ENCODE measurements around the gene ANKRD13A.
"Not testable (repeated sequence)": the region's sequence is repeated elsewhere in the genome, so short reads cannot be mapped to it uniquely, and the experiment has no call there.

Gene ANKRD13A

GRCh38 chr12:109986236-109986635, 13.0 kb upstream of the ANKRD13A start:
- DNase-seq = not testable (repeated sequence)

GRCh38 chr12:109987615-109988014, 11.6 kb upstream of the ANKRD13A start:
- no peak for DNase-seq

GRCh38 chr12:109988274-109988673, 11.0 kb upstream of the ANKRD13A start:
- no peak for DNase-seq

DNA sequence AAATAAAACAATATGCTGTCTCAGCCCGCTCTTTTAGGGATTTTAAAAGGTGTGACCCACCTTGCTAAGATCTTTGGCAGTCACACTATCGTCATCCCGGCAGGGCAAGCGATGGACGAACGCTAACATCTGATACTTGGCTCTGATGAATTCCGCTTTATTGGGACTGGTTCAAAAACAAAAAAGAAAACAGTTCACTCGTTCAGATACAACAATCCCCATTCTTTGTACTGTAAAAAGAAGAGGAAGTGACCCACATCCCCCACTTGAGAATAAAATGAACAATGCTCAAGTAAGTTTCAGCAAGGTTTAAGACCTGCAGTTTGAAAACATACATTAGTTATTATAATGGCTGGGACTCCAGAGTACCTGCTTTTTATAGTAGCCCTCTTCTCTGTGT, 10.3 kb upstream of the ANKRD13A start:
- no peak for DNase-seq

- no peak for DNase-seq
These were observed 9.8 kb upstream of the ANKRD13A start for GRCh38 chr12:109989380-109989779.

DNA sequence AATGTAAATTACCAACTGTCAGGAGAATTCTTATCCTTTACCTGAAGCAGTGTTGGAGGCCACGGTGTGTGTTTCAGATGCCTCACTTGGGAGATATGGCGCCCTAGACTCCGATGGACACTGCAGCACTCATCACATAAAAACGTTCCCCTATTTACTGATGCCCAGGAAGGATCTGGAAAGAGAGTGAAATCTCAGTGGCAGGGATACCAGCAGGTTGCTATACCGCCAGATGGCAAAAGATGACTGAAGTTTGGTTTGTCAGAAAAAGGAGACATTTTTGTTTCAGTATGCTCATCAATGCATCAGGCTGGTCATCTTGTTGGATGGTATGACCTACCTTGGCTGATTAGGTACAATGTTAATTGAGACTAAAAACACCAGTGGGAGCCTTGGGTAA, 7.6 kb upstream of the ANKRD13A start:
- no peak for DNase-seq

GRCh38 chr12:109993091-109993490, 6.1 kb upstream of the ANKRD13A start:
- DNase-seq = no peak

DNA sequence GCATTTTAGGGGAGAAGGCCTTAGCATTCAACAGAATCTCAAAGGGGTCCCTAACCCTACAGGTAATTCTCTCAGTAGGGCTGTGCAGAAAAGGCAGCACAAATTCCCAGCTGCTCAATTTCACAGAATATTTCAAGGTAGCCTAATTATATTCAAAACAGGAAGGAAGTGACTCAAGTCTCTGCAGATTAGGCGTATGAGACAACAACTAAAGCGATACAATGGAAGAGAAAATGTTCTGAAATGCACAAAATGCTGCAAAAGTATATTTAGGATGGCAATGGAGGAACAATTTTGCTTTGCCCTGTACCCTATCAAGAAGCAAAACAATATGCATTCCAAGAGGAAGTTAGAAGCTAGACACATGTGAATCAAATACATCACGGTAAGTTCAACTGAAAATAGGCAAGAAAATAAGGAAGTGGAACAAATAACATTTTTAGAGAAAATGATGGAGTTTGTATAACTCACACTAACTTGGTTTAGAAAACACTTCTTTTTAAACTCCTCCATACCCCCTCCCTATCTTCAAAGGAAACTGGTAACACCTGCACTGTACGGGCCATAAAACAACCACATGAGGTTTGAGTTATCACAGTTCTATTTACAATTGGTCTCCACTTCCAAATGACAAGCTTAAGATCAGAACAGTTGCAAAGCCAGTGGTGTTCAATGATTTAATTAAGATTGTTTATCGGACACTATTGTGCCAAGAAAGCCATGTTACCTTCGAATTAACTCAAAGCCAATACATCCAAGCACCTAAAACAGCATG, 4.6 kb upstream of the ANKRD13A start:
- no peak for DNase-seq

DNA sequence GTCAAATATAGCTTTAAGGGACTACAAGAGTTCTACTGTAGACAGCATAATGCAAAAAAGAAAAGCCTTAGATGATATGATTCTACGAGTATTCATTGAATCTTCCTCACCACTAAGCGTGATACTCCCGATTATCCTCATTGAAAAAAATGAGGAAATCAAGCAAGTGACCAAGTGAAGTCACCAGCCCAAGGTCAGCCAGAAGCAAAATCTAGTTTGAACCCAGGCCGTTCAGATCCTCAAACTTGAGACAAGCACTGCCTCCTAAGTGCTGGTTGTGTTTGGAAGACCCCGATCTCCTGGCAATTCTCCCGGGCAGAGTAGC, 3.9 kb upstream of the ANKRD13A start:
- DNase-seq = no peak

- DNase-seq = peak; percentile 98
These were observed 3.3 kb upstream of the ANKRD13A start, which contains the start of gene GIT2 for GRCh38 chr12:109995686-109996482. Gene GIT2 (minus strand): TSS chr12:109996368. CDS start chr12:109996224, 144 bp downstream.

DNA sequence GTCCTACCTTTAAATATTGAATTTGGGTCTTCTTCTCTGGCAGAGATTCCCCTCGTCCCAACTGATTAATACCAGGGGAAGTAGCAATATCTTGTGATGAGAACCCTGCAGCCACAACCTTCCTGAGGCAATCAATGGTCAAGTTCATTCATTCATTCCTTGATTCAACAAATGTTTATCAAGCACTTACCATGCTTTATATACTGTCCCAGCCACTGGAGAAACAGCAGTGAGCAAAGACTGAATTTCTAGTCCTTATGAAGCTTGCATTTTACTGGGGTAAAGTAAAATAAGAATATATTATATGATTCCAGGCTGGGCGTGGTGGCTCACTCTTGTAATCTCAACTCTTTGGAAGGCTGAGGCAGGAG, 2.8 kb upstream of the ANKRD13A start:
- no peak for DNase-seq

DNA sequence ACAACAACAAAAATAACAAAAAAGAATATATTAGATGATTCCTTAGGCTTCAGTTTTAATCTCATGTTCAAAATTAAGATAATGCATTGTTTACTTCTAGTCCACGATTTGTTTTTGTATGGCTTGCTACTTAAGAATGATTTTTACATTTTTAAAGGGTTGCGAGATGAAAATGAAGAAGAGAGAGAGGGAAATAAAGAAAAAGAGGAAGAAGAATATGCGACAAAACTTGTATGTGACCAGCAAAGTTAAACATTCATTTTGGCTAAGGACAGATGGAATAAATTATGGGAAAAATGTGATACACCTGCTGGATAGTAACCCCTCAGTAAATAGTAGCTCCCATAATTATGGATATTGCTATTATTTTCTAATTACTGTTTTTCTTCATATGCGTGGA, 1.8 kb upstream of the ANKRD13A start:
- no peak for DNase-seq

DNA sequence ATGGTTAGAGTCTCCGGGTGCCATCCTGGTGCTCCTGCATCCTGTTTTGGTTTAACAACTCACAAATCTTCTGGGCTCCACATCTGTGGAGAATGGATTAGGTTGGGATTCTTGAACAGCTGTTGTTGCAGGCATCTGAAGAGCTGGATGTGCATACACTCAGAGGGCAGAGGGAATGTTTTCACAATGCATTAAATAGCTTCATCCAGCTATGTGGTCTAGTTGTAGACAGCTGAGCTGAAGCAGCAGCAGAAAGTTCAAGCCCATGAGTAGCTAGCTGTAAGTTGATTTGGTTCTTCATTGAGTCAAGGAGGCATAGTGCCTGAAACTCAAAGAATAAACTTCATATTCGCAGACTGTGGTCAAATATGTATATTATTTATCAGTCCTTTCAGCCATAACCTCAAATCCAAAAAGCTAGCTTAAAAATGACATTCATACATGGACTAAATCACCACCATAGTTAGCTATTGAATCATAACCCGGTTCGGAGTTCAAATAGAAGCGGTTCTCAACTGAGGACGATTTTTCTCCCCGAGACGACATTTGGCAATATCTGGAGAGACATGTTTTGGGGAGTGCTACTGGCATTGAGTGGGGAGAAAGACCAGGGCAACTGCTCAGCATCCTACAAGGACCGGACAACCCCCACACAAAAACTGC, 858 bp upstream of the ANKRD13A start:
- no peak for DNase-seq

GRCh38 chr12:109999649-109999971, 380 bp downstream of the ANKRD13A start:
- no peak for DNase-seq

DNA sequence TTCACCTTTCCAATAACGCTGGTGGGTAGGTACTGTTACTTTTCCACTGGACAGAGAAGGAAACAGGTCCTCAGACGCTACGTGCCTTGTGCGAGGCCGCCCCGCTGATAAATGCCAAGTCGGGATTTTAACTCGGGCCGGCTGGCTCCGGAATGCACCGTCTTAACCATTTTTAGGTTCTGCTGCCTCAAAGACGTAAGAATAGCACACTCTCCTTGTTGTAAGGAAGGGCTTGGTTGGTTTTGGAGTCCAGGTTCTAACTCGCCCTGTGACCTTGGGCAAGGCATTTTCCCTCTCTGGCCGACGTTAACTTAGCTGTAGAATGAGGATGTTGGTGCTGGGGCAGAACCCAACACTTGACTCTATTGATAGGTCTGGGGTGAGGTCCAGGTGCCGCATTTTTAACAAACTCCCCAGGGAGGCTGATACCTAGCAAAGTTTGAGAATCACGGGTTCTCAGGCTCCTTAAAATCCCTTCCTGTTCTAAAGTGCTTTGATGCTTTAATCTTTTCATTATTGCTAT, 814 bp downstream of the ANKRD13A start:
- DNase-seq = peak; percentile 71

- no peak for DNase-seq
These were observed 2.4 kb downstream of the ANKRD13A start for GRCh38 chr12:110001596-110001995.

DNA sequence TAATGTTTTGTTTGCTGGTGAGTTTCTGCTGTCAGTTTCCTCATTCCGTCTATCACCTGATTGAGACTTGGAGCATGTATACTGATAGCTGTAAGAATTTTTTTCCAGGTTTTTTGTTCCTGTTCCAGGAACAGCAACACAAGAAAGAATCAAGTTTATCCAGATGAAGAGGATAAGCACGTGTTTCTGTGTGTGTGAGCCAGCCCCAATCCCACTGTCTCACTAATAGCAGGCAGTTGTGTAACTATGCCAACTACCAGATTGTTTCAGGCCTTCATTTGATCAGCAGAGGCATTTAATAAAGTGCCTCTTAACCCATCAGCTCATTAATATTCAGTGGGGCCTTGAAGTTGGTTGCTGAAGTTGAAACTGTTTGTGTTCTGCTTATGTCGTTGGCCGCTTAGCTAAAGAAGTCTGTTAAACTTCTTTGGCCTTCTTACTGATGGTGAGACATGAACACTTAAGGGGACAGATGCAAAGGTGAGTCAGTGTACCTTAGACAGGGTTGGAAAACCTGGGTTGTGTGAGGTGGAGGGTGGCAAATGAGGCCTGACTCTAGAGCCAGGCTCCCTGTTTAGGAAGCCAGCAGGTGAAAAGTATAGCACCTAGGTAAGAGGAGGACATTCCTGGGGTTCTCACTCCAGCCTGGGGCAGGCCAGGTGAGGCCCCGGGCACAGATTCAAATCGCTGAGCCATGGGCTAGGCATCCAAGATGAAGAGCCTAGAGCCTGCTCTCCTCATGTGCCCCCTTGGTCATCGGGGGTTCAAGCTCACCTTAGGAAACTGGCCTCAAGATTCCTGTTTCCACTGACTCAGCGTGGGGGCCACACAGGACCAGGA, 3.7 kb downstream of the ANKRD13A start:
- no peak for DNase-seq

GRCh38 chr12:110004598-110004997, 5.4 kb downstream of the ANKRD13A start:
- DNase-seq = no peak

DNA sequence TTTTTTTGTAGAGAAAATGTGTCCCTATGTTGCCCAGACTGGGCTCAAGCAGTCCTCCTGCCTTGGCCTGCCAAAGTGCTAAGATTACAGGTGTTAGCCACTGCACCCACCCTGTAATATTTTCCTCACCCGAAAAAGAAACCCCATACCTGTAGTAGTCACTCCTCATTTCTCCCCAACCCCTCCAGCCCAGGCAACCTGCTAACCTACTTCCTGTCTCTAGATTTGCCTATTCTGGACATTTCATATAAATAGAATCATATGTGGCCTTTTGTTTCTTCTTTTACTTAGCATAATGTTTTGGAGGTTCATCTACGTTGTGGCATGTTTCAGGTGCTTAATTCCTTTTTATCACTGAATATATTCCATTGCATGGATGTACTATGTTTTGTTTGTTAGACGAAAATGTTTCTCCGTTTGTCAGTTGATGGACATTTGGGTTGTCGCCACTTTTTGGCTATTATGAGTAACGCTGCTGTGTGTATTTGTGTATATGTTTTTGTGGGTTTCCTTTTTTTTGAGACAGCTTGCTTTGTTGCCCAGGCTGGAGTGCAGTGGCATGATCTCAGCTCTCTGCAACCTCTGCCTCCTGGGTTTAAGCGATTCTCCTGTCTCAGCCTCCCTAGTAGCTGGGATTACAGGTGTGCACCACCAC, 6.2 kb downstream of the ANKRD13A start:
- DNase-seq = no peak

GRCh38 chr12:110006115-110006514, 6.9 kb downstream of the ANKRD13A start:
- no peak for DNase-seq

- no peak for DNase-seq
These were observed 8.7 kb downstream of the ANKRD13A start for GRCh38 chr12:110007881-110008280.

- DNase-seq = not testable (repeated sequence)
These were observed 9.6 kb downstream of the ANKRD13A start for GRCh38 chr12:110008681-110009398.

All from islet precursor cell (in vitro differentiated cells).